ENCODE results near the gene TRH.
"Not testable (repeated sequence)": the region's sequence is repeated elsewhere in the genome, so short reads cannot be mapped to it uniquely, and the experiment has no call there.

Gene TRH

DNA sequence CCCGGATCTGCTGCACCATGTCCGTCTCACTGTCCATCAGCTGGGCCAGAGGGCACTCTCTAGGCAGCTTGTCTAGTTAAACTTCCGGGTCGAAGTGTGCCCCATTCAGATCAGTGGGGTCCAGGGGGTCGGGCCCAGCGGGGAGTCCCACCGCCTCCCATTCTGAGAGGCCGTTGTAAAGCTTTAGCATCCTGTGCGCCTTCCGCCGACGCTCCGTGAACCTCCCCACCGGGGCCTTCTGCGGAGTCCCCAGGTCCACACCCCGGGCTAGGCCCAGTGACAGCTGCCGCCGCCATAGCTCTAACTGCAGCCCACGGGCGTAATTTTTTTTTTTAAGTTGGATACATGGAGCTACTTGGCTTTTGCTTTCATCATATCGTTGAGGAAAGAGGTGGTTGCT, 38.7 kb downstream of the TRH start:
- DNase-seq: not testable (repeated sequence)

DNA sequence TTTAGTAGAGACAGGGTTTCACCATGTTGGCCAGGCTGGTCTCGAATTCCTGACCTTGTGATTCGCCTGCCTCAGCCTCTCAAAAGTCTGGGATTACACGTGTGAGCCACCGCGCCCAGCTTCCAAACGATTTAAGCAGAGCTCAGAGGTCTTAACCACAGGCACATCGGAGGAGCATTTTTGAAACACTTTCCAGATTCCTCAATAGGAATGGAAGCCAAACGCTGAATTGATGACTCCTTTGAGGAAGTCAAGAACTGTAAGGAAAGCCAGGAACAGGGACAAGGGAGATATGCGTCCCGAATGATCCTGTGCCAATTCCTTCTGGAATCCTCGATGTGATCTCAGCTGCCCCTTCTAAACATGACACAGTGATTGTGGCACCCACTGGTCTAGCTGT, 40.0 kb downstream of the TRH start:
- DNase-seq: no peak

DNA sequence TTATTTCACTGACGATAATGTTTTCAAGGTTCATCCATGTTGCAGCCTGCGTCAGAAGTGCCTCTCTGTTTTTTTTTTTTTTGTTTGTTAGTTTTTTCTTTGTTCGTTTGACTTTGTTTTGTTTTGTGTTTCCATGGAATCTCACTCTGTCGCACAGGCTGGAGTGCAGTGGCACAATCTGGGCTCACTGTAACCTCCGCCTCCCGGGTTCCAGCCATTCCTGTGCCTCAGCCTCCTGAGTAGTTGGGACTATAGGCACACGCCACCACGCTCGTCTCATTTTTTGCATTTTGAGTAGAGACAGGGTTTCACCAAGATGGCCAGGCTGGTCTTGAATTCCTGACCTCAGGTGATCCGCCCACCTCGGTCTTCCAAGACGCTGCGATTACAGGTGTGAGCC, 43.1 kb downstream of the TRH start:
- DNase-seq: not testable (repeated sequence)

DNA sequence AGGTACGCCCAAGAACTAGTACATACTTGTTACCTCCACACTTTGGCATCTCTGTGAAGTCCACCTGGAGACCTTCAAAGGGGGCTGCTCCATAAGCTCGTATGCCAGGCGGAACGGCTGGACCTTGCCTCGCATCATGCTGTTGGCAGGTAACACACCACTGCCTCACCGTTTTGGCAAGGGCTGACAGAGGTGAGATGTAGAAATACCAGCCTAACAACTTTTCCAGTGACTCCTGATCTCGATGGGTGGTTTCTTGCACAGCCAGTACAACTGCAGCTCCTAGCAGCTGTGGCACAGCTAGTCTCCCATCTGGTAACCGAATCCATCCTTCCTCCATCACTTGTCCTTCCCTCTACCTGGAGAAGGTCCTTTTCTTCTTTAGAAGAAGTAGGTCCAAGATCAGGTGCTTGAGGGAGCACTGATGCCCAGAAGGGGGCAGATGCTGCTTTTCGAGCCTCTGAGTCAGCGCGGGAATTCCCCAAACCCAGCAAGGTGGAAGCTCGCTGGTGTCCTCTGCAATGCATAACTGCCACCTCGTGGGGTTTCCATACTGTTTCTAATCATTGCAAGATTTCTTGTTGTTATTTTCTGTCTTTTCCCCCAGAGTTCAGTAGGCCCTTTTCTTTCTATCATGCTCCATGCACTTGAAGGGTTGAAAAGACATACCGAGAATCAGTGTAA, 51.8 kb downstream of the TRH start:
- DNase-seq: not testable (repeated sequence)

DNA sequence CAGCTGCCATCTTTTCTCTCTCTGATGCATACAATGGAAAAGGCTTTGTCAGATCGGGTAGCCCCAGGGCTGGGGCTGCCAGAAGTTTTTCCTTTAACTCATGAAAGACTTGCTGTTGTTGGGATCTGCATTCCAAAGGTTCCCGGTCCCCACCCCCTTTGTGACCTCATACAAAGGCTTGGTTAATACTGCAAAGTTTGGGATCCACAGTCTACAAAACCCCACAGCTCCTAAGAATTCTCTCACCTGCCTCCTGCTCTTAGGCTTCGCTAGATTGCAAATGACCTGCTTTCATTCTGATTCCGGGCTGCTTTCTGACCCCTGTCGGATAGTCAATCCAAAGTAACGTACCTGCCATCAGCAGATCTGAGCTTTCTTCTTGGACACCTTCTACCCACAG, 52.9 kb downstream of the TRH start:
- not testable (repeated sequence) for DNase-seq
